Stimulated activated CD8-positive, alpha-beta memory T cell treated with anti-CD3 and anti-CD28 coated beads, Interleukin-12 subunit alpha, Interleukin-12 subunit beta, amount 100 ng/mL, for 4 hours (primary cell): ENCODE data around the gene ILF2.
"Not testable (repeated sequence)": the region's sequence is repeated elsewhere in the genome, so short reads cannot be mapped to it uniquely, and the experiment has no call there.

Experiments used
- DNase-seq: peaks from one replicate; pipeline ENCODE4 v3.0.0-alpha.2; 2020; ENCODE audit warnings: low read depth

The ILF2 gene

GRCh38 chr1:153649137-153649862 lies 21.5 kb downstream of the ILF2 start:
- DNase-seq = no peak

- no peak for DNase-seq
Measured at GRCh38 chr1:153648000-153648643, 22.7 kb downstream of the ILF2 start.

GRCh38 chr1:153647346-153647714 lies 23.5 kb downstream of the ILF2 start:
- DNase-seq = no peak

GRCh38 chr1:153646672-153647345 lies 24.0 kb downstream of the ILF2 start:
- no peak for DNase-seq

- DNase-seq = no peak
Measured at GRCh38 chr1:153643816-153644215, 27.0 kb downstream of the ILF2 start.

GRCh38 chr1:153643100-153643499 lies 27.7 kb downstream of the ILF2 start:
- DNase-seq = no peak

- DNase-seq = no peak
Measured at GRCh38 chr1:153642161-153642560, 28.6 kb downstream of the ILF2 start.

GRCh38 chr1:153640861-153641260 lies 29.9 kb downstream of the ILF2 start:
- no peak for DNase-seq

GRCh38 chr1:153640213-153640612 lies 30.6 kb downstream of the ILF2 start:
- DNase-seq = not testable (repeated sequence)

GRCh38 chr1:153639280-153639679 lies 31.5 kb downstream of the ILF2 start:
- no peak for DNase-seq

GRCh38 chr1:153638261-153638660 lies 32.5 kb downstream of the ILF2 start:
- DNase-seq = no peak

- DNase-seq = no peak
Measured at GRCh38 chr1:153636312-153636711, 34.5 kb downstream of the ILF2 start.

- DNase-seq = no peak
Measured at GRCh38 chr1:153635872-153636271, 34.9 kb downstream of the ILF2 start.

GRCh38 chr1:153633754-153634665 lies 36.8 kb downstream of the ILF2 start, which contains the start of gene CHTOP:
CHTOP (plus strand) TSS chr1:153634066; CDS start chr1:153636589, 2,523 bp downstream.
- DNase-seq = peak; percentile 94

- no peak for DNase-seq
Measured at GRCh38 chr1:153633161-153633753, 37.5 kb downstream of the ILF2 start.

- no peak for DNase-seq
Measured at GRCh38 chr1:153631047-153632022, 39.5 kb downstream of the ILF2 start.

GRCh38 chr1:153630384-153630783 lies 40.4 kb downstream of the ILF2 start:
- DNase-seq = no peak

- DNase-seq = no peak
Measured at GRCh38 chr1:153629971-153630370, 40.8 kb downstream of the ILF2 start.

- DNase-seq = no peak
Measured at GRCh38 chr1:153629343-153629665, 41.5 kb downstream of the ILF2 start.

- no peak for DNase-seq
Measured at GRCh38 chr1:153628638-153629342, 42.0 kb downstream of the ILF2 start.
